Measurements from ENCODE around the gene KRT78.

Gene KRT78

DNA sequence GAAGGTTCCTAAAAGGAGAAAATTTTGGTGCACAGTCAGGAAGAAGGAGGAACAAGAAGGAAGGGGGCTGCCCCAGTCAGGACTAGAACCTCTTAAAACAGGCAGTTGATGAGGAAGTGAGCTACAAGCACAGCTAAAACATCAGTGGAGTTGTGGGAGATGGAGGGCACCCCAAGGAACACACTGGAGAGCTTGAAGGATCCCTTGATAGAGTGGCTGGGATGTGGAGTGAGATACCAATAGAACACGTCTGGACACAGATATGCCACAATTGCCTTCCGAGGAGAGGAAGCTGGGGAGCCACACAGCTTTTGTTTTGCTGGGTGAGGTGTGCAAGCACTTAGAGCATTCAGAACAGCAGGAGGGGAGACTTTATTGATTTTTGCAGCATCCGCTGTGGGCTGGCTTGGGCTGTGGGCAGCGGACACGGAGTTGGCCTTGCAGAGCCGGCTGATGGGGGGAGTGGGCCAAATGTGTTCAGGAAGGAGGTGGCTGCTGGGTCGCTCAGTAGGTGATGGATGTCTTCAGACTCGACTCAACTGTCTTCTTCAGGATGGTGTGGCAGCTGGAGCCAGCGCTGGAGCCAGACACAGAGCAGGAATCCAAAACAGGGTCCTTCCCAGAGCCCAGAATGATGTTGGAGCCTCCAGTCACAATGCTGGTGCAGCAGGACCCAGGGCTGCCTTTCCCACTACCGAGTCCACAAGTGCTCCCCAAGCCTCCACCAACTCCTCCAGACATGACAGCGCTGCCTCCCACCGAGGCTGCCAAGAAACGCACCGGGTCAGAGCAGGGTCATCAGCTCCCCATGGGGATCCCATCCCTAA lies 10.0 kb downstream of the KRT78 start:
- no peak overlapping the region for H3K4me3 ChIP-seq (ENCODE audit: low read depth, low read length)
- TF ChIP-seq, protein P1, sequence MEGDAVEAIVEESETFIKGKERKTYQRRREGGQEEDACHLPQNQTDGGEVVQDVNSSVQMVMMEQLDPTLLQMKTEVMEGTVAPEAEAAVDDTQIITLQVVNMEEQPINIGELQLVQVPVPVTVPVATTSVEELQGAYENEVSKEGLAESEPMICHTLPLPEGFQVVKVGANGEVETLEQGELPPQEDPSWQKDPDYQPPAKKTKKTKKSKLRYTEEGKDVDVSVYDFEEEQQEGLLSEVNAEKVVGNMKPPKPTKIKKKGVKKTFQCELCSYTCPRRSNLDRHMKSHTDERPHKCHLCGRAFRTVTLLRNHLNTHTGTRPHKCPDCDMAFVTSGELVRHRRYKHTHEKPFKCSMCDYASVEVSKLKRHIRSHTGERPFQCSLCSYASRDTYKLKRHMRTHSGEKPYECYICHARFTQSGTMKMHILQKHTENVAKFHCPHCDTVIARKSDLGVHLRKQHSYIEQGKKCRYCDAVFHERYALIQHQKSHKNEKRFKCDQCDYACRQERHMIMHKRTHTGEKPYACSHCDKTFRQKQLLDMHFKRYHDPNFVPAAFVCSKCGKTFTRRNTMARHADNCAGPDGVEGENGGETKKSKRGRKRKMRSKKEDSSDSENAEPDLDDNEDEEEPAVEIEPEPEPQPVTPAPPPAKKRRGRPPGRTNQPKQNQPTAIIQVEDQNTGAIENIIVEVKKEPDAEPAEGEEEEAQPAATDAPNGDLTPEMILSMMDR (IDR thresholded peaks at IDR 0.05; ENCODE audit: low read depth, low read length): no peak
- TF ChIP-seq, protein P2, sequence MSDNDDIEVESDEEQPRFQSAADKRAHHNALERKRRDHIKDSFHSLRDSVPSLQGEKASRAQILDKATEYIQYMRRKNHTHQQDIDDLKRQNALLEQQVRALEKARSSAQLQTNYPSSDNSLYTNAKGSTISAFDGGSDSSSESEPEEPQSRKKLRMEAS (IDR thresholded peaks at IDR 0.05; ENCODE audit: low read depth, low read length): no peak
- TF ChIP-seq POLR2A (IDR thresholded peaks at IDR 0.05; ENCODE audit: extremely low read depth, insufficient read length) (no peak), MYC (IDR thresholded peaks at IDR 0.05; ENCODE audit: low read depth, low read length) (no peak)
- DNase-seq (ENCODE audit: low read depth): peak; percentile 75

DNA sequence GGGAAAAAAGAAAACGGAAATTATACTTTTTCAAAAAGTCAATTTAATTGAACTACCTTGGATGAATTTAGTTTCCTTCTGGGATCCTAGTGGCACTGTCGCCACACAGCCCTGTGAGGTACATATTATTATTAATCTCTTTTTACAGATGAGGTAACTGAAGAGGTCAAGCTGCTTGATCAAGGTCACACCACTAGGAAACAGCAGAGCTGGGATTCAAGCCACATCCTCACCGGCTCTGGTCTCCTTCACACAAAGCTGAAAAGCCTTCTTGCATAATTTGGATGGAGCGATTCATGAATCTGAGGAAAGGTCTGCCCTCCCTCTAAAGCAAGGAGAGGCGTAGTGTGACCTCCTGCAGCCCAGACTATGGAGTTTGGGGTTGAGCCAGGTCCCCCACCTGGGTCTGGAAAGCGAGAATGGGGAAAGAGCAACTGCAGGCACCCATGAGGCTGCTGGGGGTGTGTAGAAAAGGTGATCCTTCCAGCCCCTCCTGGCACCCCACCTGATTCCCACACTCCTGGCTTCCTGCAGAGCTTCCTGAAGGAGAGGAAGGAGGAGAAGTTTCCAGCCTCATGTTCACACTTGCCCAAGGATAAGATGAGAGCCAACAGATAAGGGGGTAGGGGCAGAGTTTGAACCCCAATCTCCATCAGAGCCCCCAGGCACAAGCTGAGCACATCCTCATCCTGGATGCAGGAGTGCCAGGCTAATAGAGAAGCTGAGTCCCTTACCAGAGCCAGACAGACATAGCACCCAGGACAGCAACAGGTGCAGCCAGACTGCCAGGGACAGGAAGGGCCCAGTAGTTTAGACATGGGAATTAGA lies 10.8 kb downstream of the KRT78 start:
- TF ChIP-seq, protein P2 (IDR thresholded peaks at IDR 0.05; ENCODE audit: low read depth, low read length): no peak
- TF ChIP-seq MYC (IDR thresholded peaks at IDR 0.05; ENCODE audit: low read depth, low read length): no peak
- no peak for TF ChIP-seq POLR2A (IDR thresholded peaks at IDR 0.05; ENCODE audit: extremely low read depth, insufficient read length)
- TF ChIP-seq, protein P1 (IDR thresholded peaks at IDR 0.05; ENCODE audit: low read depth, low read length): no peak
- DNase-seq (ENCODE audit: low read depth): peak; percentile 69
- no peak overlapping the region for H3K4me3 ChIP-seq (ENCODE audit: low read depth, low read length)

DNA sequence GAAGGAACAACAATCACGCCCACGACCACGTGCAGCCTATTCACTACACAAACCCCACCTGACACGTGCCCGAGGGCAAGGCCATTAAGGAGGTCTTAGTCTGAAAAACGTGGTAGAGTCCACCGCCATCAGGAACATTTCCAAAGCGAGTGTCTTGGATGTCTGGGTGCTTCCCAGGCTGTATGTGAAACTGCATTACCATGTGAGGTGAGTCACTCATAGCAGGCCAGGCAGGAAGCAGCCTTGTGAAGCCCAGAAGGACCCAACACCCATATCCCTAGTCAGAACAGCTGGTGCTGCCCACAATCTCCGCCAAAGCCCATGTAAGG lies 11.4 kb downstream of the KRT78 start:
- H3K4me3 ChIP-seq (ENCODE audit: low read depth, low read length): no peak overlapping the region
- peak; percentile 30; the same call in 1 of the 2 replicates for TF ChIP-seq MYC (IDR thresholded peaks at IDR 0.05; ENCODE audit: low read depth, low read length)
- TF ChIP-seq POLR2A (IDR thresholded peaks at IDR 0.05; ENCODE audit: extremely low read depth, insufficient read length): no peak
- TF ChIP-seq, protein P2 (IDR thresholded peaks at IDR 0.05; ENCODE audit: low read depth, low read length): peak; percentile 58
- peak; percentile 80 for DNase-seq (ENCODE audit: low read depth)

DNA sequence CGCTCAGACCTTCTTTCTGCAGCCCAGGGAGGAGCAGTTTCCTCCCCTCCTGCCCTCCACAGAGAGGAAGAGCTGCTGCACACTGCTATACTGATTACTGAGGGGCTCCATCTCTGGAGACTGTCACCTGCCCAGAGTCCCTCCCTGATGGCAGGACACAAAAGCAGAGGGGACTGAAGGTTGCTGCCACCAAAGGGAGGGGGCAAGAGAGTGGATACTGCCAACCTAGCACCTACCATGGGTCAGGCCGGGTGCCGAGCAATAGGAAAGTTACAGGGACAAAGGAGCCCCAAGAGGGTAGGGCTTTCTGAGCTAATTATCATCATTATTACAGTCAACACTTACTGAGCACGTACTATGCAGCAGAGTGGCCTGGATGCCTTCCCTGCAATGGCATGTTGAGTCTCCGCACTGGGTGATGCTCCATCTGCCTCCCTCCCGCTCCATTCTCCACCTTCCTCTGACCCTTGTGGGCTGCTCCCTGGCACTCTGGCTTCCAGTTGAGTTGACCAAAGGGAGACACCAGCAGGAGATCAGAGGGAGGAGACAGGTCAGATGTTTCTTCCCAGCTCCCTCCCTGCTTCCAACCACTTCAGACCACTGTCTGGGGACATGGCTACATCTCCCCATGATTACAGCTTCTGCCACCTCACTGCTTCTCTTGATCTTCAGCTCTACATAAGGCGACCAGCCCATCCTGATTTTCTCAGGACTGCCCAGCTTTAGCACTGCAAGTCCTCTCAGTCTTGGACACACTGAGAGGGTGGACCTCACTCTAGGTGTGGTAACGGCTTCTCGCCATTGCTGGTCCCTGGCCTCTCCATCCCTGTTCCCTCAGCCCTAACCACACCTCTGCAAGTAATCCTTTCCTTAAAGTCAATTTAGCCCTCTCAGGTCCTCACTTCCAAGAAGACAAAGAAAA lies 12.0 kb downstream of the KRT78 start:
- TF ChIP-seq, protein P1 (IDR thresholded peaks at IDR 0.05; ENCODE audit: low read depth, low read length): no peak
- TF ChIP-seq POLR2A (IDR thresholded peaks at IDR 0.05; ENCODE audit: extremely low read depth, insufficient read length): no peak
- TF ChIP-seq, protein P2 (IDR thresholded peaks at IDR 0.05; ENCODE audit: low read depth, low read length): no peak
- TF ChIP-seq MYC (IDR thresholded peaks at IDR 0.05; ENCODE audit: low read depth, low read length): no peak
- H3K4me3 ChIP-seq (ENCODE audit: low read depth, low read length): no peak overlapping the region
- DNase-seq (ENCODE audit: low read depth): no peak

DNA sequence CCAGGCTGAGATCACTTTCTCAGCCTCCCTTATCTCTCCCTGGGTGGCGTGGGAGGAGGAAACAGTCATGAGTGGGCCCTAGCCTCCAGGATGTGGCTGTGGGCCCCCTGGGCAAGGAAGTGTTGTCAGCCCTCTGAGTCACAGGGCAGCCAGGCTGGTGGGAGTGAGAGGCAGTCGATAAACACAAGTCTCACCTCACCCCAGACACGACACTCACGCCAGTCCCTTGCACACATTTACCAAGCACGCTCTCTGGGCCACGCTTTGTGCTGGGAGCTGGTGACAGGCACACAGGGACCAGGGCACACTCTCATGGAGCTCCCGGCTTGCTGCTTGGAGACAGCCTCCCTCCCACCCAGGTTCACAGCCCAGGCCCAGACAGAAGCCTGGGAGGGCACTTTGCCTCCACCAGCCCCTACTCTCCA lies 12.7 kb downstream of the KRT78 start:
- TF ChIP-seq, protein P1 (IDR thresholded peaks at IDR 0.05; ENCODE audit: low read depth, low read length): no peak
- TF ChIP-seq, protein P2 (IDR thresholded peaks at IDR 0.05; ENCODE audit: low read depth, low read length): peak; percentile 75
- TF ChIP-seq MYC (IDR thresholded peaks at IDR 0.05; ENCODE audit: low read depth, low read length) (peak; percentile 72), POLR2A (IDR thresholded peaks at IDR 0.05; ENCODE audit: extremely low read depth, insufficient read length) (no peak)
- H3K4me3 ChIP-seq (ENCODE audit: low read depth, low read length): no peak overlapping the region
- peak; percentile 91 for DNase-seq (ENCODE audit: low read depth)

All from NB4 (cell line).